Calu3 (cell line): Measurements from ENCODE around the gene RHOBTB3. TPM values are rescaled to one million over a fixed set of nuclear protein-coding genes. Genes with fewer than 3 reads are reported as not detected.
"Not testable (repeated sequence)": the region's sequence is repeated elsewhere in the genome, so short reads cannot be mapped to it uniquely, and the experiment has no call there.

ENCODE experiments used
- BruUV-seq: library from RNA; stranded (reverse); fragments of 400-500 nt; replicated peaks from 2 replicates; lab custom pipeline; 2021; lab: Mats Ljungman, UMichigan
- CTCF ChIA-PET: fragments of 300-600 bp; sonication (Branson Sonifier 250); formaldehyde crosslinking; loops from one replicate; lab custom pipeline; 2022; ENCODE audit warnings: antibody characterized with exemption; lab: Charles Lee
- DNase-seq: peaks from one replicate; pipeline ENCODE4 v3.0.0; 2022
- H3K27ac Mint-ChIP-seq: one replicate; pipeline ENCODE4 v1.8.0; 2022; ENCODE audit warnings: mixed read lengths; ENCODE audit not compliant: unreplicated experiment
- H3K27me3 Mint-ChIP-seq: one replicate; pipeline ENCODE4 v1.8.0; 2022; ENCODE audit warnings: mixed read lengths; ENCODE audit not compliant: unreplicated experiment
- H3K36me3 Mint-ChIP-seq: one replicate; pipeline ENCODE4 v1.8.0; 2022; ENCODE audit warnings: mild to moderate bottlenecking, moderate library complexity, mixed read lengths; ENCODE audit not compliant: insufficient read depth, unreplicated experiment
- H3K4me1 Mint-ChIP-seq: one replicate; pipeline ENCODE4 v1.8.0; 2022; ENCODE audit warnings: mild to moderate bottlenecking, low read depth, mixed read lengths; ENCODE audit not compliant: unreplicated experiment
- H3K4me3 Mint-ChIP-seq: one replicate; pipeline ENCODE4 v1.8.0; 2022; ENCODE audit warnings: mild to moderate bottlenecking, low read depth, moderate library complexity, mixed read lengths; ENCODE audit not compliant: unreplicated experiment
- H3K9me3 Mint-ChIP-seq: one replicate; pipeline ENCODE4 v1.8.0; 2022; ENCODE audit warnings: low read depth, mixed read lengths; ENCODE audit not compliant: unreplicated experiment
- CTCF ChIP-seq: fragments of 200-600 bp; IDR thresholded peaks from one replicate; pipeline ENCODE4 v1.8.0; 2022; ENCODE audit warnings: antibody characterized with exemption; ENCODE audit not compliant: unreplicated experiment
- intact Hi-C: fragments of 100-400 bp; cut with micrococcal nuclease; formaldehyde crosslinking; loops from one replicate; pipeline ENCODE4 v1.10.0; 2022; ENCODE audit not compliant: unreplicated experiment
- total RNA-seq: library from RNA; stranded (reverse); gene quantifications from 2 replicates; pipeline ENCODE4 v1.2.3, GENCODE V29; 2022

RHOBTB3 gene
- total RNA-seq, 1 experiment from 2014 or later = 41.1 TPM

GRCh38 chr5:95832664-95833063, 101.5 kb downstream of the RHOBTB3 start:
- no peak overlapping the region for H3K4me3 Mint-ChIP-seq
- no peak overlapping the region for H3K27ac Mint-ChIP-seq
- intact Hi-C loops = no loop called here
- H3K36me3 Mint-ChIP-seq = peaks cover 18% of the 10 kb centered on the region
- H3K27me3 Mint-ChIP-seq = no peaks in the 10 kb centered on the region
- TF ChIP-seq CTCF = no peak
- no peak for DNase-seq
- BruUV-seq = no TSS peak
- H3K9me3 Mint-ChIP-seq = no peaks in the 10 kb centered on the region
- H3K4me1 Mint-ChIP-seq = peaks cover 54% of the 10 kb centered on the region
- CTCF ChIA-PET = interaction anchor here (1.4 kb wide), 1 partner anchor 9 kb away, joined by 5 read pairs; the partner anchor contains the start of gene GLRX

- no TSS peak for BruUV-seq
- intact Hi-C loops = loop anchor here (5.0 kb wide), 1 partner anchor 34 kb away; no protein-coding TSS in a partner anchor
- CTCF ChIA-PET = interaction anchor here (1.0 to 2.4 kb wide), 5 partner anchors 9 to 189 kb away, joined by 3 to 18 read pairs (median 4); partner anchors contain the start of genes GLRX and RFESD
Measured at GRCh38 chr5:95835682-95836385, 104.7 kb downstream of the RHOBTB3 start.

DNA sequence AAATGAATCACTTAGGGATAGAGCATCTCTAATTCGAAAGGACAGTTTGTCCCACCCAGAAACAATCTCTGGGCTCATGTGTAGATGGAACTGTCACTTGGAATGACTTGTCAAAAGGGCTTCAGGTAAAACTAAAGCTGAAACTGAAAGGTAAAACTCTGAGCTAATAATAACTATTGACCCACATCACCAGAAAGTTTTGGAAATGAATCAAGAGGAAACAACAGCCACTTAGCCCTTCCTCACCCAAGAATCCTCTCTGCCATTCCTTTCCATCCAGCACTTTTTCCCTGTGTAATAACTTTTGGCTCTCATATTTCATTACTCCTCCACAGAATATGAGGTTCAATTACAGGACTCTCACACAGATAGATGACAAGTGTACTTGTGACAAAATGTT, 105.4 kb downstream of the RHOBTB3 start:
- no TSS peak for BruUV-seq
- Mint-ChIP-seq H3K4me1 (peaks cover 70% of the 10 kb centered on the region), H3K4me3 (peak overlapping the region; percentile 15), H3K27ac (no peak overlapping the region), H3K9me3 (no peaks in the 10 kb centered on the region), H3K36me3 (peaks cover 18% of the 10 kb centered on the region), H3K27me3 (no peaks in the 10 kb centered on the region)
- DNase-seq = no peak
- intact Hi-C loops = loop anchor here (5.0 kb wide), 1 partner anchor 34 kb away; no protein-coding TSS in a partner anchor
- no peak for TF ChIP-seq CTCF
- CTCF ChIA-PET = interaction anchor here (1.3 kb wide), 2 partner anchors 56 to 190 kb away, joined by 4 to 5 read pairs; partner anchors contain the start of gene RFESD

More at GRCh38 chr5:95835682-95836385, 104.7 kb downstream of the RHOBTB3 start:
- no peak for DNase-seq
- Mint-ChIP-seq H3K27ac (peak overlapping the region; percentile 57), H3K4me3 (peak overlapping the region; percentile 55), H3K27me3 (no peaks in the 10 kb centered on the region), H3K9me3 (no peaks in the 10 kb centered on the region), H3K4me1 (peaks cover 64% of the 10 kb centered on the region), H3K36me3 (peaks cover 18% of the 10 kb centered on the region)
- TF ChIP-seq CTCF = no peak

GRCh38 chr5:95836971-95837370, 105.8 kb downstream of the RHOBTB3 start:
- not testable (repeated sequence) for BruUV-seq, H3K27me3 Mint-ChIP-seq, H3K27ac Mint-ChIP-seq, H3K9me3 Mint-ChIP-seq, DNase-seq
- Mint-ChIP-seq H3K4me1 (peaks cover 70% of the 10 kb centered on the region), H3K36me3 (peaks cover 18% of the 10 kb centered on the region), H3K4me3 (peak overlapping the region; percentile 15)
- CTCF ChIA-PET = interaction anchor here (1.3 kb wide), 2 partner anchors 56 to 190 kb away, joined by 4 to 5 read pairs; partner anchors contain the start of gene RFESD
- intact Hi-C loops = loop anchor here (5.0 kb wide), 1 partner anchor 35 kb away; no protein-coding TSS in a partner anchor
